GM10266 (cell line): ENCODE data around the gene SLC35F1.

ENCODE experiments used
- DNase-seq: peaks from one replicate; pipeline ENCODE4 v3.0.0; 2012; ENCODE audit errors: extremely low spot score
- CTCF ChIP-seq: IDR thresholded peaks from 2 replicates; pipeline ENCODE4 v1.5.1; 2012; ENCODE audit warnings: mild to moderate bottlenecking, low read depth; ENCODE audit not compliant: control insufficient read depth, insufficient read depth; ENCODE audit errors: missing control alignments

Gene SLC35F1

GRCh38 chr6:117916483-117916882 is 9.4 kb downstream of the SLC35F1 start:
- DNase-seq: no peak
- TF ChIP-seq CTCF: no peak

GRCh38 chr6:117917176-117917575 is 10.1 kb downstream of the SLC35F1 start:
- no peak for DNase-seq
- no peak for TF ChIP-seq CTCF

- DNase-seq: no peak
Measured at GRCh38 chr6:117918454-117918853, 11.4 kb downstream of the SLC35F1 start.

GRCh38 chr6:117919275-117919674 is 12.2 kb downstream of the SLC35F1 start:
- DNase-seq: no peak
- TF ChIP-seq CTCF: no peak

More at GRCh38 chr6:117918454-117918853, 11.4 kb downstream of the SLC35F1 start:
- no peak for TF ChIP-seq CTCF

- DNase-seq: no peak
- no peak for TF ChIP-seq CTCF
Measured at GRCh38 chr6:117919775-117920729, 13.0 kb downstream of the SLC35F1 start.

- TF ChIP-seq CTCF: no peak
- no peak for DNase-seq
Measured at GRCh38 chr6:117924690-117925089, 17.6 kb downstream of the SLC35F1 start.

- TF ChIP-seq CTCF: no peak
- DNase-seq: no peak
Measured at GRCh38 chr6:117927866-117928265, 20.8 kb downstream of the SLC35F1 start.
